ENCODE measurements around the gene NYNRIN. TPM values are rescaled to one million over a fixed set of nuclear protein-coding genes. Genes with fewer than 3 reads are reported as not detected.
"Not testable (repeated sequence)": the region's sequence is repeated elsewhere in the genome, so short reads cannot be mapped to it uniquely, and the experiment has no call there.

Gene NYNRIN
- total and polyA plus RNA-seq, 2 donors (not counting 3 experiments of a cell fraction or from before 2014, with no cell fraction given), result 37.2 to 42.8 TPM

DNA sequence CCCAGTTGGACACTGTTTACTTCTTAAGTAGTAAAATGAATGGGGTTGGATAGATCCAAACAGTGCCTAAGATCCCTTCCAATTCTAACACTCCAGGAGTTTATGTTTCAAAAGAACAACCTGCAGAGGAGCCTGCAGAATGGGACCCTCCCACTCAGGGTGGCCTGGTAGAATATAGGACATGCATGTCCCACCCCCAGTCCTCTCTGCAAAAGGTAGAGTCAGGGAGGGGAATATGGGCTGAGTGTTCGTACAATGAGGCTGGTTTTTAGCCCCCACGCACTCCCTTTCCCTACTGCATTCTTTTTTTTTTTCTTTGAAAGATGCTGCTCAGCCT lies 11.8 kb upstream of the NYNRIN start:
- Histone ChIP-seq H3K9me3 (replicated peaks; ENCODE audit: control insufficient read depth, insufficient read depth, low read length) (no peaks in the 10 kb centered on the region), H3K4me1 (ENCODE audit: control insufficient read depth, extremely low read depth, insufficient read depth, low read length) (peaks cover 13% of the 10 kb centered on the region), H2AFZ (ENCODE audit: low read depth, low read length) (no peak overlapping the region), H3K4me3 (replicated peaks in 1 of 3; ENCODE audit: insufficient read depth in 1 of 3, low read depth in 1 of 3, low read length in 3 of 3) (no peak overlapping the region), H3K4me2 (ENCODE audit: insufficient read depth, low read length) (no peak overlapping the region), H4K20me1 (replicated peaks; ENCODE audit: control insufficient read depth, extremely low read depth, insufficient read depth, low read length) (no peaks in the 10 kb centered on the region), H3K9ac (replicated peaks; ENCODE audit: extremely low read depth, insufficient read depth, low read length) (no peak overlapping the region), H3K9me1 (replicated peaks; ENCODE audit: control insufficient read depth, extremely low read depth, insufficient read depth, low read length) (no peaks in the 10 kb centered on the region), H3K36me3 (ENCODE audit: control insufficient read depth in 2 of 2, extremely low read depth in 1 of 2, insufficient read depth in 2 of 2, low read length in 2 of 2) (no peaks in the 10 kb centered on the region), H3K27ac (ENCODE audit: insufficient read depth, low read depth, low read length) (no peak overlapping the region), H3K79me2 (ENCODE audit: control insufficient read depth, insufficient read depth, low read length) (no peaks in the 10 kb centered on the region), H3K27me3 (ENCODE audit: control insufficient read depth in 2 of 2, insufficient read depth in 2 of 2, low read length in 2 of 2) (peaks cover 1 to 11% of the 10 kb centered on the region in 2 experiments)
- DNase-seq (ENCODE audit: low read depth, low spot score) (no peak), FAIRE-seq (no peak)
- POLR2A ChIA-PET, result no interaction called here
- CTCF ChIA-PET, result interaction anchor here (0.9 to 2.8 kb wide), 3 partner anchors 21 to 53 kb away, joined by 3 to 6 read pairs (median 4); no protein-coding TSS in a partner anchor
- no TSS peak for BruUV-seq (replicated peaks)
- TF ChIP-seq FOS (IDR thresholded peaks at IDR 0.05; ENCODE audit: borderline replicate concordance, insufficient read depth, low read length) (no peak), POLR2A (IDR thresholded peaks at IDR 0.05; ENCODE audit: low read depth, low read length) (no peak), POLR2AphosphoS5 (IDR thresholded peaks at IDR 0.05; ENCODE audit: insufficient read depth, low read depth, low read length) (no peak), MYC (IDR thresholded peaks at IDR 0.05; ENCODE audit: low read depth, low read length) (no peak), EZH2 (IDR thresholded peaks at IDR 0.05; ENCODE audit: borderline replicate concordance, low read depth, low read length, severe bottlenecking) (no peak), GATA2 (IDR thresholded peaks at IDR 0.05; ENCODE audit: insufficient read depth, insufficient read length, low read depth, low read length) (no peak), CTCF (IDR thresholded peaks at IDR 0.05; ENCODE audit: extremely low read depth in 1 of 2, insufficient read depth in 1 of 2, low read depth in 1 of 2, low read length in 2 of 2) (no peak), JUN (IDR thresholded peaks at IDR 0.05; ENCODE audit: borderline replicate concordance, insufficient read depth, insufficient read length, low read depth) (no peak)
- TF ChIP-seq, protein P1, sequence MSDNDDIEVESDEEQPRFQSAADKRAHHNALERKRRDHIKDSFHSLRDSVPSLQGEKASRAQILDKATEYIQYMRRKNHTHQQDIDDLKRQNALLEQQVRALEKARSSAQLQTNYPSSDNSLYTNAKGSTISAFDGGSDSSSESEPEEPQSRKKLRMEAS (IDR thresholded peaks at IDR 0.05; ENCODE audit: insufficient read depth, insufficient read length), result no peak
- dilution Hi-C loops (cut with MboI; ENCODE audit: extremely low pct_ligation_motif_present, low sequenced_read_pairs), result no loop called here
- intact Hi-C loops (cut with micrococcal nuclease), result no loop called here

- H3K4me2 ChIP-seq (ENCODE audit: insufficient read depth, low read length); H3K9me1 ChIP-seq (replicated peaks; ENCODE audit: control insufficient read depth, extremely low read depth, insufficient read depth, low read length); H3K4me3 ChIP-seq (replicated peaks in 1 of 3; ENCODE audit: insufficient read depth in 1 of 3, low read depth in 1 of 3, low read length in 3 of 3); H3K27ac ChIP-seq (ENCODE audit: insufficient read depth, low read depth, low read length); BruUV-seq (replicated peaks); FAIRE-seq; H4K20me1 ChIP-seq (replicated peaks; ENCODE audit: control insufficient read depth, extremely low read depth, insufficient read depth, low read length); intact Hi-C loops (cut with micrococcal nuclease); H3K9ac ChIP-seq (replicated peaks; ENCODE audit: extremely low read depth, insufficient read depth, low read length); H3K79me2 ChIP-seq (ENCODE audit: control insufficient read depth, insufficient read depth, low read length); dilution Hi-C loops (cut with MboI; ENCODE audit: extremely low pct_ligation_motif_present, low sequenced_read_pairs); H2AFZ ChIP-seq (ENCODE audit: low read depth, low read length); POLR2A ChIA-PET; H3K9me3 ChIP-seq (replicated peaks; ENCODE audit: control insufficient read depth, insufficient read depth, low read length); DNase-seq (ENCODE audit: low read depth, low spot score); H3K36me3 ChIP-seq (ENCODE audit: control insufficient read depth in 2 of 2, extremely low read depth in 1 of 2, insufficient read depth in 2 of 2, low read length in 2 of 2): not testable (repeated sequence)
- Histone ChIP-seq H3K27me3 (ENCODE audit: control insufficient read depth in 2 of 2, insufficient read depth in 2 of 2, low read length in 2 of 2) (peaks cover 1 to 11% of the 10 kb centered on the region in 2 experiments), H3K4me1 (ENCODE audit: control insufficient read depth, extremely low read depth, insufficient read depth, low read length) (peaks cover 19% of the 10 kb centered on the region)
- CTCF ChIA-PET, result interaction anchor here (2.8 kb wide), 1 partner anchor 22 kb away, joined by 11 read pairs; no protein-coding TSS in a partner anchor
These were observed 11.2 kb upstream of the NYNRIN start for GRCh38 chr14:24387579-24387978.

All from endothelial cell of umbilical vein (primary cell).